AG04449 (cell line): ENCODE data around the gene MOCOS.
"Not testable (repeated sequence)": the region's sequence is repeated elsewhere in the genome, so short reads cannot be mapped to it uniquely, and the experiment has no call there.

Experiments used
- CTCF ChIA-PET: fragments of 350-600 bp; formaldehyde crosslinking; extraction: SDS; loops from one replicate; lab custom pipeline; 2021; ENCODE audit warnings: antibody characterized with exemption; lab: Yijun Ruan, JAX
- POLR2A ChIA-PET: fragments of 400-600, 350-600 bp; formaldehyde crosslinking; extraction: SDS; loops from one replicate; lab custom pipeline; 2020; ENCODE audit warnings: antibody characterized with exemption, inconsistent platforms; lab: Yijun Ruan, JAX
- DNase-seq: peaks from one replicate; pipeline ENCODE4 v3.0.0-alpha.2; 2010; ENCODE audit warnings: low read depth, low spot score
- H3K4me3 ChIP-seq: 2 replicates; pipeline ENCODE4 v1.5.1; 2011; ENCODE audit warnings: low read depth, mild to moderate bottlenecking, control low read depth, low read length
- CTCF ChIP-seq: IDR thresholded peaks from one replicate; pipeline ENCODE4 v1.5.1; 2011; ENCODE audit warnings: mild to moderate bottlenecking, moderate library complexity, low read length, control low read depth, inconsistent platforms; ENCODE audit not compliant: insufficient read depth; ENCODE audit errors: missing control alignments

The MOCOS gene

GRCh38 chr18:36200354-36200771 is 13.1 kb downstream of the MOCOS start:
- DNase-seq: no peak
- no peak overlapping the region for H3K4me3 ChIP-seq
- CTCF ChIA-PET: interaction anchor here (3.0 kb wide), 1 partner anchor 12 kb away, joined by 10 read pairs; the partner anchor contains the start of gene MOCOS
- no peak for TF ChIP-seq CTCF
- POLR2A ChIA-PET: no interaction called here

GRCh38 chr18:36201765-36202164 is 14.5 kb downstream of the MOCOS start:
- ChIA-PET POLR2A (no interaction called here), CTCF (no interaction called here)
- no peak for DNase-seq
- no peak for TF ChIP-seq CTCF
- H3K4me3 ChIP-seq: no peak overlapping the region

DNA sequence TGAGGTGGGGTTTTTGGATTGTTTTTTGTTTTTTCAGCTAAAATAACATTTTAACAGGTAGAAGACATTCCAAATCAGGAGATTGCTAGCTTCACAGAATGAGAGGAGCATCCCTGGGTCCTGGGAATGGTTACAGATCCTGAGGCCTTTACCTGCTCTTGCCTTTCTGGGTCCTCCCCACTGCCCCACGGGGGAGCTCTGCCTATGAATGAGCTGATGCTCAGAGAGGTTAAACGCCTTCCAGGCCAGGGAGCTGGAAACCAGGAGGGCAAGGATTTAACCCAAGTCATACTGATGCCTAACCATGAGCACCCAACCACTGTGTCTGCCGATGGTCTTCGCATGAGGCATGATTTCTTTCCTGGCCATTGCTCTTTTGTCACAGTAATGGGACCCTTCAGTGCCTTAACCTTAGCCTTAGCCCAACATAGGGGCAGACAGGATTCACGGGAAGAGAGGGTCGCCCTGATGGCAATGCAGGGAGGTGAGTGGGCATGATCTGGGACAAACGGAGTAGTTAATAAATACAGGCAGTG is 16.1 kb downstream of the MOCOS start:
- ChIA-PET CTCF (interaction anchor here (0.8 kb wide), 1 partner anchor 185 kb away, joined by 3 read pairs; no protein-coding TSS in a partner anchor), POLR2A (interaction anchor here (0.7 kb wide), 1 partner anchor 9 kb away, joined by 3 read pairs; no protein-coding TSS in a partner anchor)

GRCh38 chr18:36205166-36205565 is 17.9 kb downstream of the MOCOS start:
- H3K4me3 ChIP-seq: no peak overlapping the region
- ChIA-PET POLR2A (no interaction called here), CTCF (interaction anchor here (1.0 kb wide), 1 partner anchor 12 kb away, joined by 3 read pairs; no protein-coding TSS in a partner anchor)
- no peak for DNase-seq
- no peak for TF ChIP-seq CTCF

More for the DNA sequence above, 16.1 kb downstream of the MOCOS start:
- H3K4me3 ChIP-seq: no peak overlapping the region
- no peak for TF ChIP-seq CTCF
- DNase-seq: no peak

DNA sequence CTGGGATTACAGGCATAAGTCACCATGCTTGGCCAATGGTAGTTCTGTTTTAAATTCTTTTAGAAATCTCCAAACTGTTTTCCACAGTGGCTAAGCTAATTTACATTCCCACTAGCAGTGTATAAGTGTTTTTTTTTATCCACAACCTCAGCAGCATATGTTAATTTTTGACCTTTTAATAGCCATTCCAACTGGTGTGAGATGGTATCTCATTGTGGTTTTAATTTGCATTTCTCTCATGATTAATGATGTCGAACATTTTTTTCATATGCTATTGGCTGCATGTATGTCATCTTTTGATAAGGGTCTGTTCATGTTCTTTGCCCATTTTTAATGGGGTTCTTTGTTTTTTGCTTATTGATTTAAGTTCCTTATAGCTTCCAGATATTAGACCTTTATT is 20.0 kb downstream of the MOCOS start:
- H3K4me3 ChIP-seq: no peak overlapping the region
- TF ChIP-seq CTCF: no peak
- POLR2A ChIA-PET: no interaction called here
- CTCF ChIA-PET: interaction anchor here (1.1 to 1.2 kb wide), 2 partner anchors 9 to 22 kb away, joined by 3 read pairs; no protein-coding TSS in a partner anchor
- no peak for DNase-seq

DNA sequence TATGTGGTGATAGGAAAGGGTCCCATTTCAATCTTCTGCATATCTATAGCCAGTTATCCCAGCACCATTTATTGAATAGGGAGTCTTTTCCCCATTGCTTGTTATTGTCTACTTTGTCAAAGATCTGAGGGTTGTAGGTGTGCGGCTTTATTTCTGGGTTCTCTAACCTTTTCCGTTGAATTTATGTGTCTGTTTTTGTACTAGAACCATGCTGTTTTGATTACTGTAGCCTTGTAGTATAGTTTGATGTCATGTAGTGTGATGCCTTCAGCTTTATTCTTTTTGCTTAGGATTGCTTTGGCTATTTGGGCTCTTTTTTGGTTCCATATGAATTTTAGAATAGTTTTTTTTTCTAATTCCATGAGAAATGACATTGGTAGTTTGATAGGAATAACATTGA is 20.7 kb downstream of the MOCOS start:
- H3K4me3 ChIP-seq, POLR2A ChIA-PET, DNase-seq: not testable (repeated sequence)
- CTCF ChIA-PET: interaction anchor here (1.1 to 1.2 kb wide), 2 partner anchors 8 to 21 kb away, joined by 3 read pairs; no protein-coding TSS in a partner anchor
